ENCODE results near the gene RBKS. TPM values are rescaled to one million over a fixed set of nuclear protein-coding genes. Genes with fewer than 3 reads are reported as not detected.

Gene RBKS
- total and polyA plus RNA-seq, 10 donors = 1.00 to 5.1 (median 2.6) TPM

GRCh38 chr2:27907547-27907946 is 17.4 kb upstream of the RBKS start:
- intact Hi-C loops (cut with DNase I; ENCODE audit: low total_unique reads) = no loop called here
- H3K4me1 ChIP-seq = peaks cover 0 to 33% (median 10%) of the 10 kb centered on the region in 6 donors
- no peak for DNase-seq

GRCh38 chr2:27906074-27906473 is 15.9 kb upstream of the RBKS start:
- TF ChIP-seq, protein P1, sequence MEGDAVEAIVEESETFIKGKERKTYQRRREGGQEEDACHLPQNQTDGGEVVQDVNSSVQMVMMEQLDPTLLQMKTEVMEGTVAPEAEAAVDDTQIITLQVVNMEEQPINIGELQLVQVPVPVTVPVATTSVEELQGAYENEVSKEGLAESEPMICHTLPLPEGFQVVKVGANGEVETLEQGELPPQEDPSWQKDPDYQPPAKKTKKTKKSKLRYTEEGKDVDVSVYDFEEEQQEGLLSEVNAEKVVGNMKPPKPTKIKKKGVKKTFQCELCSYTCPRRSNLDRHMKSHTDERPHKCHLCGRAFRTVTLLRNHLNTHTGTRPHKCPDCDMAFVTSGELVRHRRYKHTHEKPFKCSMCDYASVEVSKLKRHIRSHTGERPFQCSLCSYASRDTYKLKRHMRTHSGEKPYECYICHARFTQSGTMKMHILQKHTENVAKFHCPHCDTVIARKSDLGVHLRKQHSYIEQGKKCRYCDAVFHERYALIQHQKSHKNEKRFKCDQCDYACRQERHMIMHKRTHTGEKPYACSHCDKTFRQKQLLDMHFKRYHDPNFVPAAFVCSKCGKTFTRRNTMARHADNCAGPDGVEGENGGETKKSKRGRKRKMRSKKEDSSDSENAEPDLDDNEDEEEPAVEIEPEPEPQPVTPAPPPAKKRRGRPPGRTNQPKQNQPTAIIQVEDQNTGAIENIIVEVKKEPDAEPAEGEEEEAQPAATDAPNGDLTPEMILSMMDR (IDR thresholded peaks at IDR 0.05 in 8 of 11, conservative IDR thresholded peaks at IDR 0.05 in 3 of 11) = no peak
- no peak for TF ChIP-seq POLR2AphosphoS5 (IDR thresholded peaks at IDR 0.05)
- TF ChIP-seq POLR2A (IDR thresholded peaks at IDR 0.05) = no peak
- peak overlapping the region in 7 of 8 donors; percentile 36 to 74 (median 50) for H3K27ac ChIP-seq
- H3K36me3 ChIP-seq = peaks cover 0 to 25% (median 0%) of the 10 kb centered on the region in 6 donors
- no peaks in the 10 kb centered on the region for H3K9me3 ChIP-seq
- peaks cover 0 to 26% (median 9%) of the 10 kb centered on the region in 6 donors for H3K4me1 ChIP-seq
- no peaks in the 10 kb centered on the region for H3K27me3 ChIP-seq (replicated peaks in 1 of 7)
- 68 to 85% (median 74%) methylated on average over 1 of the region's 1 CpG for WGBS, 5 donors
- no peak for DNase-seq
- H3K4me3 ChIP-seq = no peak overlapping the region
- intact Hi-C loops (cut with DNase I; ENCODE audit: low total_unique reads) = no loop called here

More at GRCh38 chr2:27907547-27907946, 17.4 kb upstream of the RBKS start:
- WGBS, 5 donors = 55 to 59% (median 56%) methylated on average over 3 of the region's 3 CpGs
- no peak overlapping the region for H3K4me3 ChIP-seq
- H3K36me3 ChIP-seq = peaks cover 0 to 20% (median 0%) of the 10 kb centered on the region in 6 donors
- H3K27me3 ChIP-seq (replicated peaks in 1 of 7) = no peaks in the 10 kb centered on the region
- H3K9me3 ChIP-seq = no peaks in the 10 kb centered on the region
- no peak for TF ChIP-seq POLR2A (IDR thresholded peaks at IDR 0.05)
- TF ChIP-seq POLR2AphosphoS5 (IDR thresholded peaks at IDR 0.05) = no peak
- TF ChIP-seq, protein P1 (IDR thresholded peaks at IDR 0.05 in 8 of 11, conservative IDR thresholded peaks at IDR 0.05 in 3 of 11) = no peak
- peak overlapping the region in 3 of 8 donors; percentile 50 to 74 (median 71) for H3K27ac ChIP-seq

- TF ChIP-seq POLR2AphosphoS5 (IDR thresholded peaks at IDR 0.05) = no peak
- TF ChIP-seq POLR2A (IDR thresholded peaks at IDR 0.05) = no peak
- TF ChIP-seq, protein P1 (IDR thresholded peaks at IDR 0.05 in 8 of 11, conservative IDR thresholded peaks at IDR 0.05 in 3 of 11) = no peak
- Histone ChIP-seq H3K27ac (no peak overlapping the region), H3K9me3 (no peaks in the 10 kb centered on the region), H3K4me3 (no peak overlapping the region), H3K36me3 (peaks cover 0 to 32% (median 5%) of the 10 kb centered on the region in 6 donors), H3K4me1 (peaks cover 0 to 21% (median 9%) of the 10 kb centered on the region in 6 donors), H3K27me3 (replicated peaks in 1 of 7) (no peaks in the 10 kb centered on the region)
- DNase-seq = no peak
- intact Hi-C loops (cut with DNase I; ENCODE audit: low total_unique reads) = no loop called here
- 64 to 91% (median 75%) methylated on average over 1 of the region's 1 CpG for WGBS, 5 donors
These were observed 14.1 kb upstream of the RBKS start for GRCh38 chr2:27904405-27904665.

- Histone ChIP-seq H3K27me3 (replicated peaks in 1 of 7) (no peaks in the 10 kb centered on the region), H3K4me1 (peaks cover 0 to 21% (median 9%) of the 10 kb centered on the region in 6 donors), H3K9me3 (no peaks in the 10 kb centered on the region), H3K36me3 (peaks cover 0 to 35% (median 8%) of the 10 kb centered on the region in 6 donors), H3K4me3 (no peak overlapping the region), H3K27ac (no peak overlapping the region)
- TF ChIP-seq POLR2A (IDR thresholded peaks at IDR 0.05) (no peak), POLR2AphosphoS5 (IDR thresholded peaks at IDR 0.05) (no peak)
- TF ChIP-seq, protein P1 (IDR thresholded peaks at IDR 0.05 in 8 of 11, conservative IDR thresholded peaks at IDR 0.05 in 3 of 11) = no peak
- DNase-seq = no peak
- WGBS, 5 donors = 93 to 96% (median 95%) methylated on average over 10 of the region's 10 CpGs
- intact Hi-C loops (cut with DNase I; ENCODE audit: low total_unique reads) = no loop called here
These were observed 13.6 kb upstream of the RBKS start for GRCh38 chr2:27903649-27904404.

Data from spleen (tissue), 11 donors.